PC-3 (cell line): ENCODE measurements around the gene MBOAT7. TPM values are rescaled to one million over a fixed set of nuclear protein-coding genes. Genes with fewer than 3 reads are reported as not detected.

Experiments
- ATAC-seq: fragments of 200-7000 bp; cut with Tn5 transposase; 2 replicates; pipeline ENCODE4 v1.9.1; 2020; ENCODE audit warnings: mild to moderate bottlenecking, moderate library complexity
- BruUV-seq: library from RNA; stranded (reverse); fragments of 400-500 nt; replicated peaks from 2 replicates; lab custom pipeline; 2021; lab: Mats Ljungman, UMichigan
- CTCF ChIA-PET: fragments of 300-600 bp; sonication (Branson Sonifier 250); formaldehyde crosslinking; loops from one replicate; lab custom pipeline; 2022; ENCODE audit warnings: antibody characterized with exemption; lab: Charles Lee
- POLR2A ChIA-PET: fragments of 300-600 bp; sonication (Branson Sonifier 250); formaldehyde crosslinking; loops from one replicate; lab custom pipeline; 2022; ENCODE audit warnings: antibody characterized with exemption; ENCODE audit not compliant: unreplicated experiment; lab: Charles Lee
- DNase-seq: peaks from one replicate; pipeline ENCODE4 v3.0.0-alpha.2; 2015
- H2AFZ ChIP-seq: fragments of 300-600 bp; sonication (generic); 2 replicates; pipeline ENCODE4 v1.6.0; 2016; ENCODE audit warnings: antibody characterized with exemption, low read length
- H3F3A ChIP-seq: fragments of 300-600 bp; sonication (generic); one replicate; pipeline ENCODE4 v1.6.0; 2017; ENCODE audit warnings: antibody characterized with exemption, low read length, control low read depth, mild to moderate bottlenecking; ENCODE audit not compliant: unreplicated experiment
- H3K27ac ChIP-seq: fragments of 300-600 bp; sonication (generic); 2 replicates; pipeline ENCODE4 v1.5.1; 2016; ENCODE audit warnings: mild to moderate bottlenecking, low read length
- H3K27me3 ChIP-seq: fragments of 300-600 bp; sonication (generic); 2 replicates; pipeline ENCODE4 v1.6.1; 2016; ENCODE audit warnings: low read length, mixed read lengths
- H3K36me3 ChIP-seq: fragments of 300-600 bp; sonication (generic); 2 replicates; pipeline ENCODE4 v1.6.1; 2016; ENCODE audit warnings: low read depth, mixed run types, low read length, mixed read lengths
- H3K4me1 ChIP-seq: fragments of 300-600 bp; sonication (generic); 2 replicates; pipeline ENCODE4 v1.5.1; 2016; ENCODE audit warnings: low read length; ENCODE audit not compliant: insufficient read depth
- H3K4me2 ChIP-seq: fragments of 300-600 bp; sonication (generic); 2 replicates; pipeline ENCODE4 v1.6.0; 2016; ENCODE audit warnings: low read length
- H3K4me3 ChIP-seq: fragments of 300-600 bp; sonication (generic); 2 replicates; pipeline ENCODE4 v1.5.1; 2016; ENCODE audit warnings: mild to moderate bottlenecking, low read length, mixed read lengths
- H3K79me2 ChIP-seq: fragments of 300-600 bp; sonication (generic); 2 replicates; pipeline ENCODE4 v1.6.1; 2017; ENCODE audit warnings: low read length, mixed read lengths
- H3K9ac ChIP-seq: fragments of 300-600 bp; sonication (generic); 2 replicates; pipeline ENCODE4 v1.6.0; 2016; ENCODE audit warnings: mild to moderate bottlenecking, low read length
- H3K9me2 ChIP-seq: fragments of 300-600 bp; sonication (generic); replicated peaks from 2 replicates; pipeline ENCODE4 v1.6.1; 2016; ENCODE audit warnings: mixed run types, low read length, mixed read lengths
- H3K9me3 ChIP-seq: fragments of 300-600 bp; sonication (generic); 2 replicates; pipeline ENCODE4 v1.6.1; 2016; ENCODE audit warnings: low read length, mixed read lengths
- H4K20me1 ChIP-seq: fragments of 300-600 bp; sonication (generic); 2 replicates; pipeline ENCODE4 v1.6.1; 2016; ENCODE audit warnings: low read length, mixed read lengths
- CTCF ChIP-seq: fragments of 300-600 bp; sonication (generic); conservative IDR thresholded peaks from 2 replicates; pipeline ENCODE4 v1.5.1; 2017; ENCODE audit warnings: antibody characterized with exemption, low read depth, mild to moderate bottlenecking, low read length
- EZH2 ChIP-seq: fragments of 300-600 bp; sonication (generic); IDR thresholded peaks from one replicate; pipeline ENCODE4 v1.6.1; 2017; ENCODE audit warnings: antibody characterized with exemption, mild to moderate bottlenecking, low read length; ENCODE audit not compliant: unreplicated experiment
- EZH2phosphoT487 ChIP-seq: fragments of 300-600 bp; sonication (generic); IDR thresholded peaks from 2 replicates; pipeline ENCODE4 v1.6.1; 2018; ENCODE audit warnings: mild to moderate bottlenecking, antibody characterized with exemption, low read length, borderline replicate concordance
- intact Hi-C: fragments of 100-400 bp; cut with micrococcal nuclease; formaldehyde crosslinking; loops from 2 replicates; pipeline ENCODE4 v1.9.0; 2023
- total RNA-seq: library from RNA; depleted of rRNA; stranded (reverse); fragments of >200 nt; gene quantifications from 2 replicates; pipeline ENCODE4 v1.2.3, GENCODE V29; 2014

MBOAT7 gene
- total RNA-seq, 1 experiment from 2014 or later: 231 TPM

- BruUV-seq: no TSS peak
- ChIA-PET POLR2A (no interaction called here), CTCF (no interaction called here)
- H3K27me3 ChIP-seq: no peaks in the 10 kb centered on the region
- H3K36me3 ChIP-seq: peaks cover 79% of the 10 kb centered on the region
- ATAC-seq: no peak
- H3K4me1 ChIP-seq: no peaks in the 10 kb centered on the region
- peaks cover 18% of the 10 kb centered on the region for H4K20me1 ChIP-seq
- H3K9ac ChIP-seq: no peak overlapping the region
- no peak overlapping the region for H3K4me2 ChIP-seq
- peaks cover 23% of the 10 kb centered on the region for H3K79me2 ChIP-seq
- H3K9me3 ChIP-seq: no peaks in the 10 kb centered on the region
- H3K4me3 ChIP-seq: no peak overlapping the region
- H3F3A ChIP-seq: no peaks in the 10 kb centered on the region
- no peak overlapping the region for H3K27ac ChIP-seq
- intact Hi-C loops: no loop called here
- H2AFZ ChIP-seq: no peak overlapping the region
- DNase-seq: no peak
- no peak for TF ChIP-seq CTCF
- TF ChIP-seq EZH2: no peak
- no peak for TF ChIP-seq EZH2phosphoT487
- no peaks in the 10 kb centered on the region for H3K9me2 ChIP-seq
Observed at GRCh38 chr19:54145541-54146158, 43.7 kb downstream of the MBOAT7 start.

- ATAC-seq (no peak), DNase-seq (no peak)
- Histone ChIP-seq H3K9ac (no peak overlapping the region), H3K4me1 (peaks cover 14% of the 10 kb centered on the region; the same call in 1 of the 2 replicates), H3K27me3 (no peaks in the 10 kb centered on the region), H3F3A (no peaks in the 10 kb centered on the region), H3K27ac (no peak overlapping the region), H3K9me2 (no peaks in the 10 kb centered on the region), H3K4me2 (no peak overlapping the region), H4K20me1 (peaks cover 40% of the 10 kb centered on the region), H2AFZ (no peak overlapping the region), H3K4me3 (no peak overlapping the region), H3K9me3 (no peaks in the 10 kb centered on the region), H3K79me2 (peaks cover 54% of the 10 kb centered on the region), H3K36me3 (peaks cover 66% of the 10 kb centered on the region)
- ChIA-PET CTCF (no interaction called here), POLR2A (no interaction called here)
- no TSS peak for BruUV-seq
- intact Hi-C loops: no loop called here
- TF ChIP-seq EZH2: no peak
- no peak for TF ChIP-seq EZH2phosphoT487
- no peak for TF ChIP-seq CTCF
Observed at GRCh38 chr19:54142166-54142780, 47.1 kb downstream of the MBOAT7 start.

GRCh38 chr19:54141356-54141755 is 48.0 kb downstream of the MBOAT7 start:
- peaks cover 54% of the 10 kb centered on the region for H3K79me2 ChIP-seq
- H3F3A ChIP-seq: no peaks in the 10 kb centered on the region
- TF ChIP-seq CTCF (no peak), EZH2phosphoT487 (no peak), EZH2 (no peak)
- H3K4me1 ChIP-seq: peaks cover 14% of the 10 kb centered on the region; the same call in 1 of the 2 replicates
- no peak overlapping the region for H3K4me2 ChIP-seq
- POLR2A ChIA-PET: no interaction called here
- no peaks in the 10 kb centered on the region for H3K9me3 ChIP-seq
- intact Hi-C loops: no loop called here
- no peak for ATAC-seq
- no peak overlapping the region for H3K4me3 ChIP-seq
- H3K9me2 ChIP-seq: no peaks in the 10 kb centered on the region
- no peak for DNase-seq
- H2AFZ ChIP-seq: no peak overlapping the region
- peaks cover 40% of the 10 kb centered on the region for H4K20me1 ChIP-seq
- BruUV-seq: no TSS peak
- no peak overlapping the region for H3K9ac ChIP-seq
- H3K36me3 ChIP-seq: peaks cover 57% of the 10 kb centered on the region
- H3K27me3 ChIP-seq: no peaks in the 10 kb centered on the region
- CTCF ChIA-PET: no interaction called here
- H3K27ac ChIP-seq: no peak overlapping the region
